ENCODE results near the gene SLC2A13.

SLC2A13 gene

DNA sequence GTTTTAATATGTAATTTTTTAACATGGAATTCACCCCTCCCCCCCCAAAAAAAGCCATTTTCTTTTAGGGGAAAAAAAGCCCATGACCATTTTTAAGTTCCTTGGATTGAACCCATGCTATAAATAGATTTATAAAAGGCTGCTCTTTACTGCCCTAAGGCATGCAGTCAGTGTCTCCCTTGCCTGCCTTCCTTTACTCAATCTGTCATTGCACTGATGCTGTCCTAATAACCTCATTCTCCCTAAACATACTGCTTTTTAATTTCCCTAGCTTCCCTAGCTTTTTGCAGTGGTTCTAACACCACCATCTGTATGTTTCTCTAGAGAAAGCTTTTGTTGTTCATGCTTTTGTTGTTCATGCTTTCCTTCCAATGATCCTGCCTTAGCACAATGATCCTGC, 83.0 kb downstream of the SLC2A13 start:
- Histone ChIP-seq H3K9me3 (ENCODE audit: insufficient read depth, low read length) (no peaks in the 10 kb centered on the region), H3F3A (ENCODE audit: insufficient read depth) (no peaks in the 10 kb centered on the region), H3K9ac (ENCODE audit: low read length) (no peak overlapping the region), H3K27ac (ENCODE audit: low read depth, low read length) (no peak overlapping the region), H3K4me2 (ENCODE audit: low read depth, low read length, poor library complexity, severe bottlenecking) (no peak overlapping the region), H2AFZ (ENCODE audit: low read depth, low read length, severe bottlenecking) (no peak overlapping the region), H3K27me3 (ENCODE audit: low read length) (no peaks in the 10 kb centered on the region), H3K36me3 (ENCODE audit: low read length) (no peaks in the 10 kb centered on the region), H4K20me1 (ENCODE audit: low read depth, low read length) (no peaks in the 10 kb centered on the region), H3K4me3 (ENCODE audit: insufficient read depth, low read length, poor library complexity, severe bottlenecking) (no peak overlapping the region), H3K9me2 (replicated peaks; ENCODE audit: insufficient read depth, low read length) (no peaks in the 10 kb centered on the region), H3K79me2 (ENCODE audit: insufficient read depth, low read length) (no peaks in the 10 kb centered on the region)
- TF ChIP-seq CTCF (IDR thresholded peaks at IDR 0.05; ENCODE audit: insufficient read depth, low read length, poor library complexity, severe bottlenecking) (no peak), EZH2phosphoT487 (conservative IDR thresholded peaks at IDR 0.05; ENCODE audit: low read length) (no peak)

DNA sequence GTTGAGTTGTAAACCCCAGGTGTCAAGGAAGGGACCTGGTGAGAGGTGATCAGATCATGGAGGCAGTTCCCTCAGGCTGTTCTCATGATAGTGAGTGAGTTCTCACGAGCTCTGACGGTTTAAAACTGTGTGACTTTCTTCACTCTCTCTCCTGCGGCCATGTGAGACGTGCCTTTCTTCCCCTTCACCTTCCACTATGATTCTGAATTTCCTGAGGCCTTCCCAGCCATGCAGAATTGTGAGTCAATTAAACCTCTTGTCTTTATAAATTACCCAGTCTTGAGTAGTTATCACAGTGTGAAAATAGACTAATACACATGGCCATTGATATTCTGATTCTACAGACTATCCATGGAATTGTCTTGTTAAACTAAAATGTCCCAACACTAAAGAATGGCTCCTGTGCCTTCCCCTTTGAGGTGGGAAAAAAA, 85.6 kb downstream of the SLC2A13 start:
- TF ChIP-seq EZH2phosphoT487 (conservative IDR thresholded peaks at IDR 0.05; ENCODE audit: low read length) (no peak), CTCF (IDR thresholded peaks at IDR 0.05; ENCODE audit: insufficient read depth, low read length, poor library complexity, severe bottlenecking) (no peak)
- Histone ChIP-seq H3K9me3 (ENCODE audit: insufficient read depth, low read length) (no peaks in the 10 kb centered on the region), H3K9me2 (replicated peaks; ENCODE audit: insufficient read depth, low read length) (no peaks in the 10 kb centered on the region), H3K4me2 (ENCODE audit: low read depth, low read length, poor library complexity, severe bottlenecking) (no peak overlapping the region), H3K9ac (ENCODE audit: low read length) (no peak overlapping the region), H3K36me3 (ENCODE audit: low read length) (no peaks in the 10 kb centered on the region), H3K4me3 (ENCODE audit: insufficient read depth, low read length, poor library complexity, severe bottlenecking) (no peak overlapping the region), H3K27me3 (ENCODE audit: low read length) (no peaks in the 10 kb centered on the region), H3K27ac (ENCODE audit: low read depth, low read length) (no peak overlapping the region), H4K20me1 (ENCODE audit: low read depth, low read length) (no peaks in the 10 kb centered on the region), H2AFZ (ENCODE audit: low read depth, low read length, severe bottlenecking) (no peak overlapping the region), H3K79me2 (ENCODE audit: insufficient read depth, low read length) (no peaks in the 10 kb centered on the region), H3F3A (ENCODE audit: insufficient read depth) (no peaks in the 10 kb centered on the region)

DNA sequence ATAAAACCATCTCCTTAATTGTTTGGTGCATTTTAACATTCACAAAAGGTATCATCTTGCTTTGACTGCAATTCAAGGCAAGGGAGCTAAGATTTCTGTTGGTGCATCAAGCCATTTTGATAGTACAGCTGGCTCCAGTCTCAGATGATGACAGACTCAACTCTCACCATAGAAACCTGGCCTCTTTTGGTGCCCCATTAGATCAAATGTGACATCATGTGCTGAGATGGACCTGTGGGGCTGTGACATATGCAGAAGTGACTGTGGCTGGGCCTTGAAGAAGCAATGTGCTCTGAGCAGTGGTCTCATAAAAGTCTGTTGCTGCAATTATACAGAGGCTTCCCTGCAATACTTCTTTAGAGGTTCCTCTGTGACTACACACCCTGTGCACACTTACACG, 88.4 kb downstream of the SLC2A13 start:
- H3K9ac ChIP-seq (ENCODE audit: low read length), result no peak overlapping the region
- no peak overlapping the region for H2AFZ ChIP-seq (ENCODE audit: low read depth, low read length, severe bottlenecking)
- H3F3A ChIP-seq (ENCODE audit: insufficient read depth), result no peaks in the 10 kb centered on the region
- H3K36me3 ChIP-seq (ENCODE audit: low read length), result no peaks in the 10 kb centered on the region
- H3K4me2 ChIP-seq (ENCODE audit: low read depth, low read length, poor library complexity, severe bottlenecking), result no peak overlapping the region
- no peaks in the 10 kb centered on the region for H4K20me1 ChIP-seq (ENCODE audit: low read depth, low read length)
- no peak overlapping the region for H3K27ac ChIP-seq (ENCODE audit: low read depth, low read length)
- TF ChIP-seq EZH2phosphoT487 (conservative IDR thresholded peaks at IDR 0.05; ENCODE audit: low read length) (no peak), CTCF (IDR thresholded peaks at IDR 0.05; ENCODE audit: insufficient read depth, low read length, poor library complexity, severe bottlenecking) (no peak)
- no peaks in the 10 kb centered on the region for H3K9me2 ChIP-seq (replicated peaks; ENCODE audit: insufficient read depth, low read length)
- H3K79me2 ChIP-seq (ENCODE audit: insufficient read depth, low read length), result no peaks in the 10 kb centered on the region
- no peaks in the 10 kb centered on the region for H3K27me3 ChIP-seq (ENCODE audit: low read length)
- no peaks in the 10 kb centered on the region for H3K9me3 ChIP-seq (ENCODE audit: insufficient read depth, low read length)
- no peak overlapping the region for H3K4me3 ChIP-seq (ENCODE audit: insufficient read depth, low read length, poor library complexity, severe bottlenecking)
